ENCODE results near the gene FOXC2.
A peak's percentile ranks its signal among the peaks of the same experiment; 100 is the strongest.

The FOXC2 gene

GRCh38 chr16:86566601-86566965 is at the start of gene FOXC2:
FOXC2 (plus strand) TSS chr16:86566829; CDS start chr16:86567336, 507 bp downstream.
- peak; percentile 34 for DNase-seq

DNA sequence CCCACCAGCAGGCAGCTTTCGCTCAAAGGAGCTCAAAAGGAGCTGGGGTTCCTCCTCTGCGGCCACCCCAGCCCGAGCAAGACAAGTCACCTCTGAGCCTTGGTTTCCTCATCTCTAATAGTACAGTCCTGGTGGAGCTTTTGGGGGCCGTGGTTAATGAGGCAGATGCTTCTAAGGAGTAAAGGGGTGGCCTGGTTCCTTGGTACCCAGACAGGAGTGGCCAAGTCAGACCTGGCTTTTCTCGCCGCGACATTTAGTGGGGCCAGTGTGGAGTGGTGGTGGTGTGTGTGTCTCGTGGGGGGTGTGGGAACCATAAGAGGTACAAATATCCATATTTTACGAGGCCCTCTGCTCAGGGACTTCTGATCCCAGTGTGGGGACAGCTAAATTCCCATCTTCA is 49.6 kb upstream of the FOXC2 start:
- DNase-seq: no peak

DNA sequence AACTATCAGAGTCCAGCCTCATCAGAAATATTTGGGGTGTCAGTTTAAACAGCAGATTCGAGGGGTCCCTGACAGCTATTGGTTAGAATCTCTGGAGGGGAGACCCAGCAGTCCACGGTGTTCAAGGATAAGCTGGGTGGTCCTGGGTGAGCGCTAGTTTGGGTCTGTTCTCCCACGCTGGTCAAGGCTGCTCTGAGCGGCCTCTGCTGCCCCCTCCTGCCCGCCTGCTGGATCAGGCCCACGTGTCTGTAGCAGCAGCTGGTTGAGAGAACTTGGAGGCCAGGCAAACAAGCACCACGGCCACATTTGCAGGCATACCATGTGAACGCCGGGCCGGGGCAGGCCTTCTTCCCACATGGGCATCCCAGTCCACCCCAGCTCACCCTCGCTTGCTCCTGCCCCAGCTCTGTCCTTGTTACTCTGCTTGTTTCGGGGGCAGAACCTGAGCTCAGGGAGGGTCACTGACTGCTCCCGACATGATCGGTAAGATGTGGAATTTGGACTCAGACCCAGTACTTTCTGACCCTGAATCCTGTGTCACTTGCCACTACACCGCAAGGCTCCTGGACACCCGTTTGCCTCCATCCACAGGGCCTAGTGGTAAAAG is 48.9 kb upstream of the FOXC2 start:
- DNase-seq: no peak

DNA sequence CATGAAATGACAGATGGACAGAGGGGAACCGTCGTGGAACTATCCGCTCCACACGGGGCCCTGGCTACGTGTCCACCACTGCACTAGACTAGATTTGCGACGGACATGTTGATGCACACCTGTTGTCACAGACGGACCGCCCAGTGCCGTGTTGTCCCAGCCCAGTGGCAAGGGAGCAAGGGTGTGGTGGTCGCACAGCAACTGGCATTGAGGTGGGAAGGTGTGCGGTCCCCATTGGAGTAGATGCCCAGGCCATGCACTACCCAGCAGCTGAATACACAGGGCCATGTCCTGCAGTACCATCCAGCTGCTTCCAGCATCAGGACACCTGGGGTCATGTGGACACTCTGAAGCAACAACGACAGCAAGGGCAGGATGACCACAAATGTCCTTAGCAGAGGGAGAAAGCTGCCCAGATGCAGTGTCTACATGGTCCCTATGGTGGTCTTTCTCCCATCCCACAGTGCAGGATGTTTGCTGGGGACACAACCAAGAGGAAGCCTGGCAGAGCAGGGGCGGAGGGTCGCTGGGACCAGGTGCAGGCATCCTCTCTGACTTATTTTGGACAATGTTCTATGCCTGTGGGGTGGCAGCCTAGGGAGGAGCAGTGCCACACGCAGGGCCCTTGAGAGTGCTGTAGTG is 47.5 kb upstream of the FOXC2 start:
- DNase-seq: no peak

- DNase-seq: peak; percentile 52
Measured at GRCh38 chr16:86519649-86520316, 46.8 kb upstream of the FOXC2 start.

GRCh38 chr16:86520317-86521210 is 46.1 kb upstream of the FOXC2 start:
- no peak for DNase-seq

GRCh38 chr16:86521236-86522197 is 45.1 kb upstream of the FOXC2 start:
- no peak for DNase-seq

DNA sequence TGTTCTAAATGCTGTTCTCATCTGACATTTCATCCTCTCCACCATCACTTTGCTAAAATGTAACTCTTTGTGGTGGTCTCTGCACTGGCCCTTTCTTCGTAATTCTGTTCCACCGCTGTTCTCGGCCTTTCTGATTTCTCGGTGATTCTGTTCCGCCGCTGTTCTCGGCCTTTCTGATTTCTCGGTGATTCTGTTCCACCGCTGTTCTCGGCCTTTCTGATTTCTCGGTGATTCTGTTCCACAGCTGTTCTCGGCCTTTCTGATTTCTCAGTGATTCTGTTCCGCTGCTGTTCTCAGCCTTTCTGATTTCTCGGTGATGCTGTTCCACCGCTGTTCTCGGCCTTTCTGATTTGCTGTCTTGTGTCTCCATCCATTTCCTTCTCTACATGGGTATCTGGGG is 44.0 kb upstream of the FOXC2 start:
- DNase-seq: no peak

GRCh38 chr16:86523166-86523740 is 43.4 kb upstream of the FOXC2 start:
- DNase-seq: no peak

GRCh38 chr16:86524029-86524428 is 42.6 kb upstream of the FOXC2 start:
- DNase-seq: no peak

DNA sequence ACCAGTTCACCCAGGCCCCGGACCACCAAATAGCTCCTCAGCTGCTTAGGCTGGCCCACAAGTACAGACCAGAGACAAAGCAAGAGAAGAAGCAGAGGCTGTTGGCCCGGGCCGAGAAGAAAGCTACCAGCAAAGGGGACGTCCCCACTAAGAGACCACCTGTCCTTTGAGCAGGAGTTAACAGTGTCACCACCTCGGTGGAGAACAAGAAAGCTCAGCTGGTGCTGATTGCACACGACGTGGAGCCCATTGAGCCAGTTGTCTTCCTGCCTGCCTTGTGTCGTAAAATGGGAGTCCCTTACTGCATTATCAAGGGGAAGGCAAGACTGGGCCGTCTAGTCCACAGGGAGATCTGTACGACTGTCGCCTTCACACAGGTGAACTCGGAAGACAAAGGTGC is 40.9 kb upstream of the FOXC2 start:
- DNase-seq: no peak

DNA sequence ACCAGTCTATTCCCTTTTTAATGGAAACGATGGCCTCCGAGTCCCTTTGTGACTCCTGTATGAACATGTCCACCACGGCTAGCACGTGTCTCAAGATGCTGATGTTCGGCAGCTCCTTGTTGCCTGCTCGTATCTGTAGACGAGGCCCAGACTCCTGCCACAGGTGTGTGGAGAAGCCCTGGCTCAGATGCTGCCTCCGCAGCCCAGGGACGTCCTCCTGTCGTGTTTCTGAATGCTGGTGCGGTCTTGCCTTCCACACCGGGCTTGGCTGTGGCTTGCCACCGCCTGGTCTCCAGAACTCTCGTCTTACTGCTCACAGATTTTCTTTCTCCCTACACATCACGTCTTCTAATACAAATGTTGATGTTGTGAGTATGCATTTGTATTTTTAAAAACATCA is 39.3 kb upstream of the FOXC2 start:
- no peak for DNase-seq

DNA sequence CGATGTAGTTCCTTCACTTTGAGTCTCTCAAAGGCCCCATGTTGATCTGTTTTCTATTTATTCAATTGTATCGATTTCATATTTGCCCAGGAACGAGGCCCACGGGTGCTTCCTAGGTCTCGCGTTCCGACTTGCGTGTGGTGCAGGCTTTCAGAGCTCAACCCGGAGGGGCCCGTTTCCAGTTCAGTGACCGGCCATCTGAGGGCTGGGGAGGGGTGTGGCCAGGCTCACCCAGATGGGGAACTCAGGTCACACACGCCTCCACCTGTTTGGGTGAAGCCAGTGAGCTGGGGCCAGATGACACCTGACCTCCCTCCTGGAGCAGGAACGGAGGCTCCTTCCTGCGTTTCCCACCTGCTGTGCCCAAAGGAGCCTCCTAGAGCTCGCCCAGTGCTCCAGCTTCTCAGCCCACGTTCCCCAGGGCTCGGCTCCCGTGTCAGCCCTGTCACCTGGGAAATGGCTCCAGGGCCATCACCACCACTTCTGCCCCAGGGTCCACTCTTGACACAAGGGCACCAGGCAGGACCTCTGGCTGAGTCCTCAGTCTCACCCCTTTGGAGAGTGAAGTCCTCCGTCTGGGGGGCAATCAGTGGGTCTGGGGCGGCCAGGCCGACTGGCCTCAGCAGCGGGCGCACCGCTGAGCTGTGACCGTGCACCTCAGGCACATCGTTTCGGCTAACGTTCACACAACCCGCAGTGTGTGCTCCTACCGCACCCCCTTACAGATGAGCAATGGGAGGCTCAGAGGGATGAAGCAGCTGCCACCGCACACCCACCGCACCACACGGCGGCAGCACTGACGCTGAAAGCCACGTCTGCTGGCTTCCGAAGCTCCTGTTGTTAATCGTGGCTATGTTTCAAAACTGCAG is 38.3 kb upstream of the FOXC2 start:
- DNase-seq: no peak

DNA sequence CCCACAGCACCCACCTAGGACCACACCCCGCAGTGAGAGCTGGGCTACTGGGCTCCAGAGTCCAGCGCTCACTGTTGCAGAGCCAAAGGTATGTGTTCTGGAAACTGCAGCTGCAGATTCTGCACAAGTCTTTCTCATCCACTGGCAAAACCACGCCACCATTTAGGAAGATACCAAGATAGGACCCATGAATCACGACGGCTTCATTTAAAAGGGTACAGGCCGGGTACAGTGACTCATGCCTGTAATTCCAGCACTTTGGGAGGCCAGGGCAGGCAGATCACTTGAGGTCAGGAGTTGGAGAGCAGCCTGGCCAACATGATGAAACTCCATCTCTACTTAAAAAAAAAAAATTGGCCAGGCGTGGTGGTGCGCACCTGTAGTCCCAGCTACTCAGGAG is 37.5 kb upstream of the FOXC2 start:
- no peak for DNase-seq

DNA sequence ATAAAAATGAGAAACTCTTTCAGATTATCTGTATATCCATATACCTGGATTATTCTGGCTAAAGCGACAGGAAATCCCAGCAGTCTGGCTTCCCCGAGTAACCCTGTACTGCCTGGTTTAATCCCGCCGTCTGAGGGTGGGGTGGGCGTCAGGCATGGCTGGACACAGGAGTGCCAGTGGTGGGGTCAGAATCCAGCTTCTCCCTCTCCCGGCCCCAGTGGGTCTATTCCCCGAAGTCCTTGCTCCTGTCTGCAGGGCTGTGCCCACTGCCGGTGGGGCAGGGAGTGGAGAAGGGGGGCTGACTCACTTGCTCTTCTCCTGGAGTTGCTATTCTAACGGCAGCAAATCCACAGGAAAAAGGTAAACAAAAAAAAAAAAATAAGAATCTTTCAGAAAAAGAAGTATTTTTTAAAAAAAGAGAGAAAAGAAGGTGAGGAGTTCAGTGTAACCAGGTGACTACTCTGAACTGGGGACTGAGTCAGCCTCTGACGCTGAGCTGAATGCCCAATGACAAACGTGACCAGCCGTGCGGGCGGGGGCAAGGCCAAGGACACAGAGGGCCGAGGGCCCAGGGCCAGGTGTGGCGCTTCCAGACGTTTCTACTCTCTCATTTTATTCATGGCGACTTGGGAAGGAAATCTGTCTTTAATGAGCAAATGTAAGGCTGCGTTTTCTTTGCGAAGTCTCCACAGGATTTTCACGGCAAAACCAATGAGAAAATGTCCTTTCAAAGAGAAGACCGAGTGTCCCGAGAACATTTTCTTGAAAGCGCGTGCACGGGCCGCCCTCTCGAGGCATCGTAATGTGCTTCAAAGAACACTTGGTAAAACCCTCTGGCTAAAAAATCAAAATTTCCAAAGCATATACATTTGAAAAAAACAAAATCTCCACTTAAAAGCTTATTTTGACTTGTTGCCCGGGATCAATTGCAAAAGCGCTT is 36.1 kb upstream of the FOXC2 start:
- DNase-seq: no peak

DNA sequence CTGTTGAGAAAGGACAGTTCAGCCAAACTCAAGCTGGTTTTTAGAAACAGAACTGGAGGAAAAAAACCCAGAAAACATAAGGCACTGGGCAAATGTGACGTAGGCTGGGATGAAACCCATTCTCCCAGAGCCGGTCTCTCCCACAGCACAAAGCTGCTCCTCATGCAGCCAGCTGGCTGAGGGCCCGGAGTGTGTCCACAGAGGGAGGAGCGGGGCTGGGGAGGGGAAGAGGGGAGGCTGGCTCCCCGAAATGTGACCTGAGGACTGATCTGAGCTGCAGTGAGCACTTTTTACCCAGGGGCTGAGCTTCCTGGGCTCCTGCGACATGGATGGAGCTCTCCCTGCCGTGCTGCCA is 35.5 kb upstream of the FOXC2 start:
- no peak for DNase-seq

DNA sequence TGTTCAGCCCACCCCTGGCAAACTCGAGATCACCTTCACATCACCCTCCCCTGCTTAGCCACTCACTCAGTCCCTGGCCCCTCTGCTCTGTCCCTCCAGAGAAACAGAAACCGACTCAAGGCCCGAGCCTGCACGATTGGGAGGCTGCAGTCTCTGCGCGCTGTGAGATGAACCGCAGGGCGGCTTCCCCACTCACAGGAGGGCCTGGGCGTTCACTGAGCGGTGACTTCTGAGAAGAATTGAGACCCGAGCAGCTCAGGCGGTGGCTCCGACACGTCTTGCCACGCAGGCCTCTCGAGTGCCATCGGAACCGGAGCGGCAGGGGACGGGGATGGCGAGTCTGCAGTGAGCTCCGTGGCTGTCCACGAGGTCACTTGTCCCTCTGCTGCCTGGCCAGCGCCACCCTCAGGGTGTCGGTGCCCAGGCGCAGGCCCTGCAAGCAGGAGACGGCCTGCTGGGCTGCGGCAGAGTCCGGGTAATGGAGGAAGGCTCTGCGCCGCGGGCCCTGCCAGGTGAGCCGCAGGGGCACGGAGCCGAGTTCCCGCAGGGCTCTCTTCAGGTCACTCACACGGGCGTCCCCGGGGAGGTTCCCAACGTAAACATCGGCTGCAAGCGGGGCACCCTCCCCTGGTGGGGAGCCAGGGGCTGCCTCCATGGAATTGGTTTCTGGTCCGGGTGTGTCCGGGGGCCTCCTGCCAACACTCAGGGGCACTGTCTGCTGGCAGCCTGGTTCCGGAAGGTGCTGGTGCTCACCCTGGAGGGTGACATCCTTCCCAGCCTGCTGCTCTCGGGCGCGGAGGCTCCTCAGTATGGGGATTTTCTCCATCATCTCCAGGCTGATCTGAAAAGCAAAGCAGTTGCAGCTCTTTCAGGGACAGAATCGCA is 34.7 kb upstream of the FOXC2 start:
- no peak for DNase-seq

DNA sequence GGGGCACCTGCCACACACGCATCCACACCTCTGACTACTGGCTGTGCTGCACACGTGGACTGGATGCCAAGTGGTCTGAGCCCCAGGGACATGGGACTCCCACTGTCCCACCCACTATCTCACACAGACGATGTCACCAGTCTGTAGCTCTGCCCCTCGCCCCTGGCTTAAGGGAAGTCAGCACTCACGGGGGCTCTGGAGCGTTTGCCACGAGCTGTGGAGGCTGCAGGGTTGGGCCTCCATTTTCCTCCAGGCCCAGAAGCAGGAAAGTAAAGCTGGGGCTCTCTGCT is 34.2 kb upstream of the FOXC2 start:
- no peak for DNase-seq

- DNase-seq: no peak
Measured at GRCh38 chr16:86533076-86533475, 33.6 kb upstream of the FOXC2 start.

All from CD4-positive, alpha-beta T cell treated with Interleukin-21 for 1 hour (primary cell).